Ovary (tissue), 3 donors: ENCODE results near the gene IMMP2L.

ENCODE experiments used
- CTCF ChIP-seq, 3 donors: fragments of 450-650 bp in 2 of 3; fragments of 200-600 bp in 1 of 3; IDR thresholded peaks; one replicate each; pipeline versions ENCODE4 v1.5.1 to v1.8.0; 2016 to 2022; ENCODE audit warnings: antibody characterized with exemption in 3 of 3, mild to moderate bottlenecking in 1 of 3
- EP300 ChIP-seq: sonication (generic); formaldehyde crosslinking; IDR thresholded peaks from one replicate; pipeline ENCODE4 v1.6.1; 2017; ENCODE audit warnings: antibody characterized with exemption
- POLR2A ChIP-seq: fragments of 450-650 bp; IDR thresholded peaks from one replicate; pipeline ENCODE4 v1.6.1; 2017; ENCODE audit warnings: antibody characterized with exemption, mild to moderate bottlenecking, moderate library complexity
- donor health status: DM: no; HTN: no; CAD: no.

GRCh38 chr7:111499027-111499426 lies 63.3 kb downstream of the IMMP2L start:
- no peak for TF ChIP-seq CTCF (IDR thresholded peaks at IDR 0.05)
- no peak for TF ChIP-seq POLR2A
- TF ChIP-seq EP300: no peak
